GM21447 (cell line): ENCODE measurements around the gene DNAAF1.
"Not testable (repeated sequence)": the region's sequence is repeated elsewhere in the genome, so short reads cannot be mapped to it uniquely, and the experiment has no call there.

Source experiments
- ATAC-seq: cut with Tn5 transposase; IDR thresholded peaks from one replicate; pipeline ENCODE4 v1.9.1; 2021; ENCODE audit not compliant: unreplicated experiment

Gene DNAAF1

GRCh38 chr16:84205123-84205522 is 60.0 kb downstream of the DNAAF1 start:
- ATAC-seq = not testable (repeated sequence)

DNA sequence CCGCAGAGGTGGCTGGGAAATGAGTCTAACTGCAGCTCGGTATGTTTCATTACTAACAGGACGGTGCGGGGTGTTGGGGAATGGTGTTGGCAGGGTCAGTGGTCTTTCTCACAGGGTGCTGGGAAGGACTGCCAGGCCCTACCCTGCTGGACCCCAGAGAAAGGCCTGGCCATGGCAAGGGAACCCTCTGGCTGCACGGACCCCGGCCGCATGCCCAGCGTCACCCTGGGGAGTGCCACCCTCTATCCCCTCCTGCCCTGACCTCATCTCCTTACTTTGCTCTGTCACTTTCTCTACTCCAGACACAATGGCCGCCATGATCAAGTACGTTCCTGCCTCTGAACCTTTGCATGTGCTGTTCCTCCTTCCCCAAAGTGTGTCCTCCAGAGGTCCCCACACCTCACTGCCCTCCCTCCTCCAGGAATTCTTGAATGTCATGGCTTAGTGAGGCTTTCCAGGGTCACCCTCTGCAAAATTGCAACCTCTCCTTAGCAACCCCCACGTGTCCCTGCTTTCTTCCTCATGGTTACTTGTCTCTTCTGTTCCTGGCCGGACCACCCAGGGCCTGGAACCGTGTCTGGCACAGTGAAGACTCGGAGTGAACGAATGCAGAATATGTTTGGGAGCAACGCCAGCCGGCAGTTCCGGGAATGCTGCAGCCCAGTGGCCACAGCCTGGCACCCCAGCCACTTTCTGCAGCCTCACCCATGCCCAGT is 61.0 kb downstream of the DNAAF1 start:
- no peak for ATAC-seq

DNA sequence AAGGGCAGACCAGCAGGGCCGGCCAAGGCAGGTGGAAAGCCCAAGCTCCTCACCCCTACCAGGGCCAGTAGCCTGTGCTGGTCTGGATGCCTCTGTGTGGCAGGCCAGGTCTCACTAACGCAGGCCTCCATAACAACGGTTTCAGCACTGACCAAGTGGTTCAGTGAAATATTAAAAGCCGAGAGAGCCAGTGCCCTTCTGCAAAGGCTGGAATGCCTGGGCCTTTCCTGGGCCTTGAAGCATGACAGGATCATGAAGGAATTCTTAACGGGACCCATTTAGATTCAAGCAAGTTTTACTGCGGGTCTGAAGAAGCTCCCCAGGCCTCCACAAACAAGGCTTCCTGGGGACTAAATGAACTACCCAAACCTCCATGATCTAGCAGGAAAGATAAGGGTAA is 62.1 kb downstream of the DNAAF1 start:
- no peak for ATAC-seq

GRCh38 chr16:84207879-84208278 is 62.8 kb downstream of the DNAAF1 start:
- no peak for ATAC-seq

DNA sequence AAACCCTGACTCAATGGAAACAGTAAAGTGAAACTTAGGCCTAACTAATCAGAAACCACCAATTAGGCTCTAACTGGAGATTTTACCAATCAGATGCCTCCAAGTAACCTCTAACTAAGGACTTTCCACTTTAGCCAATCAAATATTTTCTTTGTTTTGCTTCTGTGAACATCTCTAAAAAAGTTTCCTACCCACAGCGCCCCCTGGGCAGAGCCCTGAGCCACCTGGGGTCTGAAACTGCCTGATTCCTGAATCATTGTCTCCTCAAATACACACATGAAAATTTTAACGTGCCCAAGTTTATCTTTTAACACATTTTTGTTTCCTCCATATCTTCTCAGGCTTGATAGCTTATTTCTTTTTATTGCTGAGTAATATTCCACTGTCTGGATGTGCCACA is 64.9 kb downstream of the DNAAF1 start:
- ATAC-seq = no peak

DNA sequence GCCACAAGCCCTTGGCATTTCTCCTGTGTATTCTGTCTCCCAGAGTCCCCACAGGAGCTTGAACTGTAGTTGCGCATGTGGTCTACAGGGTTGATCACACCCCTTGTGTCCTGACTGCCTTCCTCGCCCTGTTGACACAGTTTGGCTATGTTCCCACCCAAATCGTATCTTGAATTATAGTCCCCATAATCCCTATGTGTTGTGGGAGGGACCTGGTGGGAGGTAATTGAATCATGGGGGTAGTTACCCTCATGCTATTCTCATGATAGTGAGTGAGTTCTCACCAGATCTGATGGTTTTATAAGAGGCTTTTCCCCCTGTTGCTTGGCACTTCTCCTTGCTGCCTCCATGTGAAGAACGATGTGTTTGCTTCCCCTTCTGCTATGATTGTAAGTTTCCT is 67.0 kb downstream of the DNAAF1 start:
- no peak for ATAC-seq

GRCh38 chr16:84212631-84213030 is 67.5 kb downstream of the DNAAF1 start:
- no peak for ATAC-seq

- no peak for ATAC-seq
These were observed 69.5 kb downstream of the DNAAF1 start for GRCh38 chr16:84214451-84215066.

- ATAC-seq = no peak
These were observed 70.4 kb downstream of the DNAAF1 start for GRCh38 chr16:84215531-84215930.

GRCh38 chr16:84216144-84216543 is 71.0 kb downstream of the DNAAF1 start:
- ATAC-seq = not testable (repeated sequence)

DNA sequence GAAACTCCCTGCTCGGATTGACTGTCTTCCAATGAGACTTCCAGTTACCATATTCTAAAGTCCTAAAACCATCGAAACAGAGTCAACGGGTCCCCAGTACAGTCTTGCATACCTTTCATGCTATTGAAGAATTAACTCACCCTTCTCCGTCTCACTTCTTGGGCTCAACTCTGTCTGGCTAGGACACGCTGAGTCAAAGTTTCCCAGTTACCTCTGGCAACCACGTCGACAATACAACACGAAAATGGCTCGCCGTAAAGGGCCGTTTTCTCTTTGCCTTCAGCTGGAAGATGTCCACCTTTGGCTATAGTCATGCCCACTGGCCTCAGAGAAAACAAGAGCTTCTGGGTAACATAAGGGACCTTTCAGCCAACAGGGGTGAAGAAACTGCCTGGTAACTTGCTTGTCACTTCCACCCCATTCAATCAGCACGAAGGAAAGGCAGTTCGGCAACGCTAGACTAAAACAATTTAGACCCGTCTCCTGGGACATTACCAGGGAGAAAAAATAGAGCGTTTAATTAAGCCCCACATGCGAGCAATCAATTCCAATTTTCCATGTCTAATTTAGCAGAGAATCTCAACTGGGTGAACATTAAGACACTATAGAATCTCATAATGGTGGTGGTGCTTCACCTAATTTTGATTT is 73.2 kb downstream of the DNAAF1 start:
- ATAC-seq = no peak

DNA sequence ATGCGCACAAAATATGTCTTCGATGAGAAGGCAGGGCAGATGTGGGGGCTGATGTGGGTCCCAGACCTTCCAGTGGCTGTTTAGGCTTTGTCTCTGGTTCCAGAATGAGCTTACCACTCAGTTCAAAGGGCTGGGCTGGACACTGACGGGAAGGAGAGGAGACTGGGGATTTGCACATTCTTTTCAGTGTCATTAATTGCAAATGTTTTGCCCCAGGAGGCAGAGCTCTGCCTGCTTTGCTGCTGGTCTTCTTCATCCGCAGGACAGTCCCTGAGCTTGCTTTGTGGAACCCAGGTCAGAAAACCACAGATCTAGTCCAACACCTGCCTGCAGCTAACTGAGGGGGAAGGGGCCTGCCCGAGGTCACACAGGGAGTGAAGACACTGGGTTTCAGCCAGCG is 73.8 kb downstream of the DNAAF1 start:
- ATAC-seq = no peak

- no peak for ATAC-seq
These were observed 75.7 kb downstream of the DNAAF1 start for GRCh38 chr16:84220851-84221250.

DNA sequence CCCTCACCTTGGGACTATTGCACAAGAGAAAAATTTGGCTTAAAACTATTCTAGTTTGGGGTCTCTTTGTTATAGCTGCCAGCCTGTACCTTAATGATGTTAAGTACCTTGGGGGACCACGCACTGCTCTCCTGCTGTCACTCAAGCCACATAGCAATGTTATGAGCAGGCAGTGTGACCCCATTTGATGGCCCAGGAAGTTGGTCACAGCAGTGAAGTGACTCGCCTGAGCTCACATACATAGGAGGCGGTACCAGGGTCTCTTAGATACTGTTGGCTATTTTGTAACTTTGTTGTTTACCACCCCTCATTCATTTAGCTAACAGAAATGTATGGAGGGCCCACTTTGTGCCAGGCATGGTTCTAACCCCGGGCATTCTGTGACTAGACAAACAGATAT is 78.3 kb downstream of the DNAAF1 start:
- no peak for ATAC-seq

- no peak for ATAC-seq
These were observed 79.4 kb downstream of the DNAAF1 start for GRCh38 chr16:84224554-84224953.

DNA sequence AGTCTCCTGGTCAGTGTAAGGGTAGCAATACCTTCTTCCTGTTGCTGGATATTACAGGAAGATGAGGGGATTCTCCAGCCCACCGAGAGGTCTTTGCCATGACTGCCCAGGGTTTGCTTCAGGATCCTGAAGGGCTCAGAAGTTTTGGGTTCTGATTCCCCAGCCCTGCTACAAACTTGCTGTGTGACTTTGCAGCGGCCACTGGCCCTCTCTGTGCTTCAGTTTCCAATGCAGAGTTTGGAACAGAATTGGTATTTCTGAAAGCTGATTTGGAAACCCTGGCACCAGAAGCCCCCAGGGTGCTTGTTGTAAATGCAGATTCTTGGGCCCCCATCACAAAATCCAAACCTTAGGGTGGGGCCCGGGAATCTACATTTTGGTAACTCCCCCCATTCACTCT is 80.0 kb downstream of the DNAAF1 start:
- ATAC-seq = no peak

GRCh38 chr16:84225571-84225970 is 80.5 kb downstream of the DNAAF1 start:
- no peak for ATAC-seq

- no peak for ATAC-seq
These were observed 80.9 kb downstream of the DNAAF1 start for GRCh38 chr16:84226026-84226425.
